Smooth muscle cell of the brain vasculature (primary cell): Measurements from ENCODE around the gene JAZF1.

Experiments
- DNase-seq: peaks from one replicate; pipeline ENCODE4 v3.0.0-alpha.2; 2012; ENCODE audit warnings: low read depth, low spot score

Gene JAZF1

DNA sequence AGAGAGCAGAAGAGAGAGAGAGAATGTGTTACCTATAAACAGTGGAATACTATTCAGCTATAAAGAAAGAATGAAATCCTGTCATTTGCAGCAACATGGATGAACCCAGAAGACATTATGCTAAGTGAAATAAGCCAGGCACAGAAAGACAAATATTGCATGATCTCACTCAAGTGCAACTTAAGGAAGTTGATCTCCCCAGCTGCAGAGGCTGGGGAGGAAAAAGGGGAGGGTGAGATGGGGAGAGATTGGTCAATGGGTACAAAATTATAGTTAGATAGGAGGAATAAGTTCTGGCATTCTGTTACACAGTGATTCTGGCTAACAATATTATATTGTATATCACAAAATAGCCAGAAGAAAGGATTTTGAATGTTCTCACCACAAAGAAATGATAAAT lies 11.2 kb upstream of the JAZF1 start:
- no peak for DNase-seq

DNA sequence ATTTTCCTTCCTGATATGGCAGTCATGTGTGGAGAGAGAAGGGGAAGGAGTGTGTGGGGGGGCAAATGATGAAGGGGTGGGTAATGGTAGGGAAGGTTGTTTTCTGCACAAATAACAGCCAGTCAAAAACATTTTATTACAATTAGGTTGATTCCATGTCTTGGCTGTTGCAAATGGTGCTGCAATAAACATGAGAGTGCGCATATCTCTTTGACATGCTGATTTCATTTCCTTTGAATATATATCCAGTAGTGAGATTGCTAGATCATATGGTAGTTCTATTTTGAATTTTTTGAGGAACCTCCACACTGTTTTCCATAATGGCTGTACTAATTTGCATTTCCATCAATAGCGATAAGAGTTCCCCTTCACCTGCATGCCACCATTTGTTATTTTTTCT lies 10.6 kb upstream of the JAZF1 start:
- DNase-seq: no peak

DNA sequence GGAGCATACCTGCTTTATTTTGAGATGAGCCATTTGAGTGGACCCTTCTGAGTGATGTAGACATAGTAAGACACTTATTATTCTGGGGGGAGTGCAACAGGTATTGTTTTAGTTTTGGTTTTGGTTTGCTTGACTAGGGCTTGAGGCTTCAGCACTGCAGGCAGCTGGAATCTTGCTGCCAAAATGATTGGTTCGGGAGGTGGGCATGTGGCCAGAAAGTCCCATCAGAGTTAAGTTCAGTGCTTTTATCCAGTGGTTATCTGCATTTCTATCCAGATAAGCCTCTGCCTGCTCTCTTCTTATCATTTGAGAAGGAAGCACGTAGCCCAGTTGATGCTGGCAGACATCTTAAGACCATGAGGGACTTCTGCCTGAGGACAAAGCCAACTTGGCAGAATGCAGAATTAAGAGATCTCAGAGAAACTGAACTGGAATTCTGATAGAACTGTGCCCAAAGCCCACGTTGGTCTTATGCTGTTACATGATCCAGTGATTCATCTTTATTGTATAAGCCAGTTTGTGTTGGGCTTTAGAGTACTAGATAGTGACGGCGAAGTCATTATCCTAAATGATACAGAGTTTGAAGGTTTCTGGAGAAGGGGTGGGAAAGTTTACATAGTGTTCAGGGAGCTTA lies 9.6 kb upstream of the JAZF1 start:
- no peak for DNase-seq

DNA sequence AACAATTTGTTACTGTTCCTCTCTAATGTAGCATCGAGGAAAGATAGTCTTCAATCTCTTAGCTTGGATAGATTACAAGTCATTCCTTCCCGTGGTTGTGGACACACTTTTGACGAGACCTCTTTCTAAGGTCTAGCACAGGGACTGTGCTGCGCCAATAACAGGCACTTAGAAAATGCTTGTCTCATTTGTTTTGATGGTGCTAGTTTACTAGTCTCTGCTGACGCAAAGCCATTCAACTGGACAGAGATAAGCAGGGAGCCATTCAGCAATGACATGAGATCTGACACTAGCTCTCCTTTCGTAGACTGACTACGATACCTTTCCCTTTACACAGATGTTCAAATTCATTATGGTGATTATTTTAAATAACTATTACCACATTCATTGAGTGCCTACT lies 6.4 kb upstream of the JAZF1 start:
- DNase-seq: no peak

DNA sequence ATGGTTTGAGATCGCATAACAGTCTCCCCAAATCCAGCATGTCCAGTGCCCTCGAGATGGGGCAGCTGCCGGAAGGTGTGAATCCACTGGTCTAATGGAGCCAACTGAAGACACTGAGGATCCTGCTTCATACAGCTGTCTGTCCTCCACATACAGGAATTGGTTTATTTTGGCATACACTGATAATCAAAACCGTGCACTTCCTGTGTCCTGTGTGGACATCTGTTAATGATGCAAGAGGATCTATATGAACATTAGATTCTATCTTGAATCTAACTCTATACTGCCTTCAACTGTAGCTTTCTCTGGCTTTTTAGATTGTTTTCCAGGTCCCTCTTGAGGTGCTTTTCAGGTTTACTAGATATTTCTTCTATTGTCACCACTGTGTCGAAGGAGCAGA lies 3.0 kb upstream of the JAZF1 start:
- DNase-seq: no peak

DNA sequence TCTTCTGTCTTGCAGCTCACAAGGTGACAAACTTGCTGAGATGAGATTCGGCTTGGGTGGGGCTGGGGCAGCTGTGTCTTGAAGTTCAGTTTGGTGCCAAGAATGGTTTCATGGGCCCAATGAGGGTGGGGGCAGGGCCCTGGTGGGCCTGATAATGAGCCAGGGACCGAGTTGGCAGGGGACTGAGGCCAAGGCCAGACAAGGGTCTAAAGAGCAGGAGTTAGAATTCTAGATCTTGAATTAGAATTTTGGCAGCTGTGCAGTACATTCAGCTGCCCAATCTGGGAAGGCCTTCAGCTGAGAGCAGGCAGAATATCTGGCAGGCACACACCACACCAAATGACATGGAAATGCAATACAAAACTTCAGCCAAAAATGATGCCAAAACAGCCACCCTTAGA lies 1.5 kb upstream of the JAZF1 start:
- no peak for DNase-seq

DNA sequence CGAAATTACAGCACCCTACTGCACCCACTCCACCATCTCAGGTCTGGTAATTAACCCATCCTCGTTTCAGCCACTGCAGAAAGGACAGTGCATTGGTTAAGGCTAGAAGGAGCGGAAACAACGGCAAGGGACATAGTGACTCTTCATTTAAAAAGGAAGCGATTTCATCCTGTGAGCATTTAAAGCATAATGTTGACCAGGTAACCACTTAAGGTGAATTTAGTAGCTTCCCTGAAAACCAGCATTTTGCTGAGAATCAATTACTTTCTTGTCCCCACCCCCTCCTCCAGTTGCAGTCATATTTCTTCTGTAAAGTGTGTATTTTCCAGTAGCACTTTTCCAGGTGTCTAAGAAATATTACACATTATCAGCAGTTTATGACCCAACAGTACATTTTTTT lies 821 bp upstream of the JAZF1 start:
- no peak for DNase-seq

DNA sequence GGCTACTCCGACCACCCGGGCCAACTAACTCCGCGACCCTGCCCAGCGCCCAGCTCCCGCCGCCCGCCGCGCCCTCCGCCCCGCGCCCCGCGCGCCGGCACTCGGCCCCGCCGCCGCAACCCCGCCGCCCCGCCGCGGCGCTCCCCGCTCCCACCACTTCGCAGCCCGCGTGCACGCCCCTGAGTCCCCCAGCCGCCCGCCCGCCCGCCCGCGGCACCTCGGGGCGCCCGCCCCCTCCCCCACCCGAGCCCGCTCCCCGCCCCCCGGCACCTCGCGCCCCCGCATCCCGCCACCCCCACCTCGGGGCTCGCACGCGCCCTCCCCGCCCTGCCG lies 598 bp downstream of the JAZF1 start:
- DNase-seq: no peak

DNA sequence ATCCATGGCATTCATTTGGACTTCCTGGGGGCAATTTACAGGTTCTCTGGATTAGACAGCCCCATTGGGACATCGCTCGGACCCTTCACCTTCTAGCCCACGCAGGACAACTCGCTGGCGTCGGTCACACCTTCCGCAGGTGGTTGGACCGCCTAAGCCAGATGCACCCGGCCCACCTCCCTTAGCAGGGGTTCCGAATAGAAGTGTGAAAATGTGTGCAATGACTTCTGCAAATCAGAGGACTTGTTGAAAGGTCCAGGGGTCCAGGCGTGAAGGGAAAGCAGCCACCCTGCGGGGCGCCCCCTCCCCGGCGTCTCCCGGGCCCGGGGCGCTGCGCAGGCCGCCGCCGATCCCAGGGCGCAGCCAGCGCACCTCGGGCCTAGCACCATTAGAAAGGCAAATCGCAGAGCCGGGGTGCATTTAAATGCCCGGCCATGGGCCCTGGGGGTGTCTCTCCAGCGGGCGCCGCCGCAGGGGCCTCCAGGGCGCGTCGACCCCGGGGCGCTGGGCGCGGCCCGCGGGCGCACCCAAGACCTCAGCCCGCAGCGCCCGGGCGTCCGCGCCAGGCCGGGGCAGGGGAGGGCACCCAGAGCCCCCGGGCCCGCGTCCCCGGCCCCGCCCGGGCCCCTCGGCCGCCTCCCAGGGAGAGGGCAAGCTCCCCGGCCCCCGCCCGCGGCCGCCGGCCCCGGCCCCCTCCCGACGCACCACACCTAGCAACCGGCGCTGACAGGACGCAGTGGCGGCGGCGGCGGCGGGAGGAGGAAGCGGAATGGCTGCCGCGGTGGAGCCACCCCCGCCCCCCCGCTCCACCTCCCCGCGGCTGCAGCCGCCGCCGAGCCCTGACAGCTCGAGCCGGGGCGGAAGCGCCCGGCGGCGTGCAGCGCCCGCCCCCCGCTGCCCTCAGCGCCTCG lies 1.2 kb downstream of the JAZF1 start:
- no peak for DNase-seq

DNA sequence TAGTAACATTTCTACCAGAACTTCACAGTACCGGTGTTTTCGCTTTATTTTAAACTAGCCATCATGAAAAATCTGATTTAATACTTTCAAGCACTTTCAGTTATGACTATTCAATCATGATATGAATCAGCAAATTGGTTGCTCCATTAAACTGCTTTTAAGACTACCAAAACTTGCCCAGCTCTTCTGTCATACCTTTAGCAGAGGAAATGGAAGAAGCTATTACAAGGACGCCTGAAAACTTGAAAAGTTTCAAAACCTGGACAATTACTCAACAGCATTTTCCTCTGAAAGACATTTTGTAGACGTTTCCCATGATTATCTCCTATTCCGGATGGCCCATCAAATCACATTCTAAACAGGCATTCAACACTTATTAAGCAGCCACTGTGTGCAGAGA lies 2.0 kb downstream of the JAZF1 start:
- no peak for DNase-seq

DNA sequence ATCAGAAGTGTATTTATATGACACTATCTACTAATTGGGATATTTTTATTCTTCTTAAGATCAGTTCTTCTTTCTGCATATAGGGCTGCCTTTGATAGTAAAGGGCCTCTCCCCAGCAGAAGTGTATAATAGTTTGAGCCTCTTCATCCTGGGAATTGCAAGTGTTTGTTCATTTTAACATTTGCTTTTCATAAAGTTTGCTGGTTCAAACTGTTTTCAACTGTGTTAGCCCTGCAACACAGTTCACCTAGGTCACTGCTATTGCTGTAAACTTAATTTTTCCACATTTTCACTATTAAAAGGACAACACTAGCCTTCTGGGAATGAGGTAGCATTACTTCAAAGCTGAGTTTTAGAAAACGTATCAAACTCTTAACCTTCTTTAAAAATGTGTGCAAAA lies 2.8 kb downstream of the JAZF1 start:
- no peak for DNase-seq

DNA sequence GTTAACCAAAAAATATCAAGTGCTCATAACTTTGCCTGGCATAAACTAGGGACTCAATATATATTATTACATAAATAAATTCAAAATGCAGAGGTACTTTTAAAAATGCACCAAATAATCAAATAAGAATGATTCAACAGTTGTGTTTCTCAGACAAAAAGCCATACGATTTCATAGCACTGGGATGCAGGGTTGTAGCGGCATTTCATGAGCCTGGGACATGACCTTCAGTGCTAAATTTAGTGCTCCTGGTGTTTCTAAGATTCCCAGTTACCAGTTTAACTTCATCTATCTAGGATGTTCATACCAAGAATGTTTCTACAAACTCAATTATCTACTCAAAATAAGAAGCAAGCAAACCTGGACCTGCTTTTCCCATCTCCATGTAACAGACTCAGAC lies 4.0 kb downstream of the JAZF1 start:
- DNase-seq: no peak

DNA sequence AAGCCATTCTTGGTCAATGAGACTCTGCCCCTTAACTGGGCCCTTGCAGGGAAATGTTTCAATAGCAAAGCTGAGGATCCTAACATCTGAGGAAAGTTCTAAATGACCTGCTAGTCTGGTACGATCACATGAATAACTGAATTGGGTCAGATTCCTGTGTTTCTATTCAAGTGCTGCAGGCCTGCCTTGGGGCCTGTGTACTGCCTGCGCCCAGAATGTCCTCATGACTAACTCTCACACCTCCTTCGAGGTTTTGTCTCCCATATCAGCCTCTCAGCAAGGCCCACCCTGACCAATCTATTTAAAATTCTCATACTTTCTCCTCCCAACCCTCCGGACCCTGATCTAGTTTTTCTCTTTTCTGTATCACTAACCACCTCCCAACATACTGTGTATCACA lies 4.4 kb downstream of the JAZF1 start:
- no peak for DNase-seq

DNA sequence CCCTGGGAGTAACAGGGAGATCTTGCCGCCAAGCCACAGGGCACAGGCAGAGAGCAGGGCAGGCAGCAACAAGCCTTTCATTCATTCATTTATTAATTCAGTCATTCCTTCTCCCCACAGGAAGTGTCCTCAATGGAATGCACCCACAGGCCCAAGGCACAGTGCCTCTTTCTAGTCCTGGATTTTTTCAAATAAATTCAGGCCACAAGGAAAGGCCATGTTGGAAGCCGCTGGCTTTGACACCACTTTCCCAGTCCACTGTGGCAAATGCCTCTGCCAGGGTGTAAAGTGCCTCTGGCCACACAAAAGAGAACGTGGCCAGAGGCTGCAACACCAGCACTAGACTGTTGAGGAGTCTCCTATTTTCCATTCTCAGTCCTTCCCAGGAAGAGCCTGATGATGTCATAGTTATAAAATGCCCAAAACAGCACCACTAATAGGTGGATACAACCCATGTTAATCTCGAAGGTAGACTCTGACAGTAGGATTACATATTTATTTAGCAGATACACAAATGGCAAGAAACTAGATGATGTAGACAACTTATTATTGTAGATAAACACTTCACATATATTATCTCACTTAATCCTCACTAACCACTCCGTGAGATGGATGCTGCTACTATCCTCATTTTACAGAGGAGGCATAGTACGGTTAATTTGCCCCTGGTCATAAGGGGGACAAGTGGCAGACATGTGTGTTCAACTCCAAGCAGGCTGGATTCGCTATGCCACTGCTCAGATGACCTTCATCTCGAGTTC lies 5.5 kb downstream of the JAZF1 start:
- no peak for DNase-seq

DNA sequence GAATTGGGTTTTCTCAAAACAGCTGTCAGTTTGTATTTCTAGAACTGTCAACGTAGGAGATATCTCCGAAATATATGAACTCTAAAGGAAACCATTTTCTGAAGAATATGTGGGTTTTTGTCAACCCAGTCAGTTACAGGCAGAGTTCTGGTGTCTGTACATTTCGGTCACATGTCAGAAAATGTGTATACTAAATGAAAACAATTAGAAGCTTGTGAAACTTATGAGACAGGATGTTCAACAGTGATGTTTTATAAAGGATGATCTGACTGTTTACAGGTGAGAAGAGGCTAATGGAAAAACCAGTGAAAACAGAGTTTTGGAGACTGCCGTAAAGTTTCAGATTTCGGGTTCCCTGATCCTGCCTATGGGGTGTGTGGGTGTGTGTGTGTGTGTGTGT lies 6.2 kb downstream of the JAZF1 start:
- DNase-seq: no peak

DNA sequence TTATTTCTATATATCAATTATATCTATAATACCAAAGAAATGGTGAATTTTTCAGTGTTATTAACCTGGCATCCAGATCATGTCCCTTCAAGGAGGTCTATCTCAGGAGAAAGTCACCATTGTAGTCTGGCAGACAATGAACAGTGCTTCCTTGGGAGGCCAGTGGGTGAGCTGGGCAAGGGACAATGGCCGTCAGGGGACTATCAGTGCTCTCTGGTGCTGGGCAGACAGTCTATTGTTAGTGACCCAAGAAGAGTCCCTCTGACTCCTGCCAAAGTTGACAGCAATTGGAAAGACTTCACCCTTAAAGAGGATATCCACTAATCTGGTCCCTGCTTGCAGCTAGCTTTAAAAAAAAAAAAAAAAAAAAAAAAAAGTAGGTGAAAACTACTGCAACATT lies 7.1 kb downstream of the JAZF1 start:
- no peak for DNase-seq

DNA sequence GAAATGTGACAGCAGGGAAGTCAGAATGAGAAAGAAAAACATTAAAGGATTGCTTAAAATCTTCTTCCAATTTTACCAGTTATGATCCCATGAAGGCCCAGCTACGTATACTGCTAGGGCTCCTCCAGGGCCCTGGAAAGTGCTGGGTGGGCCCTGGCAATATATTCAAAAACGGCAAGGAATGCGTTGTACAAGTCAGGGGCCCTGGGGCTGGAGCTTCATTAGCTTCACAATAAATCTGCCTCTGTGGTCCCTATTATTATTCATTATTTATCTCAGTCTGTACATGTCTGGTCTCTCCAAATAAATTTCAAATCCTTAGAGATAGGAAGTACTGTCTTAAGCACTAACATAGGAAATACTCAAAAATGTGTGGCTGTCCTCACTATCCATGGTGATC lies 7.6 kb downstream of the JAZF1 start:
- no peak for DNase-seq

DNA sequence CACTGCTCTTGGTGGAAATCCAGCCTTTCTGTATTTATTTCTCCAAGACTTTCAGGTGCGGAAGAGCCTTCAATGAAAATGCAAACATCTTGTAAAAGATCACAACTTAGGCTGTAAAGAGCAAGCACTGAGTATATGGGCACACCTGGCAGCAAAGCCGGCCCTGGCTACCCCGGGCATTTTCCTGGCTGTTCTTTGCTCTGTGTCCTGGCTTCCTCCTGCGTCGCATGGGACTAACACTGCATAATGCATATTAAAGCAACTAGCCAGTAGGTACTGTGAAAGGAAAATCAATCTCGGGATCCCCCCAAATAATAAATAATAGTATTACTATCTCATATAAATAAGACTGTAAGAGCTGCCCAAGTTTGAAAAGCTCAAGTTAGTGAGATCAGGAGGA lies 9.9 kb downstream of the JAZF1 start:
- no peak for DNase-seq

DNA sequence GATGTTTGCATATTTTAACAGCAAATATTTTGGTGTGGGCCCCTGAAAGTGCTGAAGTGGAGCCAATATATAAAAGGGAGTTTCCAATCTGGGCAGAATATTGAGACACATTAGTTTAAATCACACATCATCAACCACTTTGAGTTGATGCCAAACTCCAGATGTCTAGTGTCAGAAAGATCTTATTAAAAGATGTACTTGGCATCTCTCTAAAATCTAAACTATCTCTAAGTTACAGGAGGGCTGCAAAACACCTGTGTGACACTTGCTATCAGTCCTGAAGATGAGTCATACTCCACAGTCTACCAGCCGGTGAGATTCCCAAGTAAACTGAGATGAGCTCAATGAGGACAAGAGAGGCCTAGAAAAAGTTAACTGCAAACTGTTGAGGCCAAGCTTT lies 11.4 kb downstream of the JAZF1 start:
- no peak for DNase-seq

DNA sequence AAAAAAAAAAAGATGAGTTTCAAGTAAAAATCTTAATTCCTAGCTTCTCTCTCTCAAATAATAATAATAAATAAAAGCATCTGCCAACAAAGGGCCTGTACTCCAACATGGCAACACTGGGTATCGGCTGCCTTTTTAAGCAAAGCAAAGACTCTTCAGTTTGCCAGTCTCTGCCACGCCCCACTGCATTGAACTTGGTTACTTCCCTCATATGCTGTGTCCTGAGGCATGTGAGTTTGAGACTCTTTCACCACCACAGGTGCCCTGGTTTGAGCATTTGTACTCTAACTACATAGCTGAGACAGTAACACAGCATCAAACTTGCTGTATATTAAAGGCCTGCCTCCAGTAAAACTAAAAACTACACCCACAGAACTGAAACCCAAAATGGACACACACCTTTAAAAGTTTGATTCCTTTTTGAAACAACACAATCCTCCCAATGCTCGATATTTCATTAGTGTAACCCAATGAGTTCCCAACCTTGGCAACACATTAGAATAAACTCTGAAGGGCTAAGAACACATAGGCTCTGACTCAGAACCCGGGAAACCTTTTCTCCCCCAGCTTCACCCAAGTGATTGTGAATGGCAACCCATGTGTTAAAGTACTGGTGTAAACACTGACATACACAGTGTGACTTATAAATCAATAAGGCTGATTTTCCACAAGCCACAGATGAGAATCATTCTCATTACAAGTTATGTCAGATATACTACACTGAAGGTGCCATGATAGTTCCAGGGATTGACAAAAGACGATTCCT lies 12.0 kb downstream of the JAZF1 start:
- no peak for DNase-seq

DNA sequence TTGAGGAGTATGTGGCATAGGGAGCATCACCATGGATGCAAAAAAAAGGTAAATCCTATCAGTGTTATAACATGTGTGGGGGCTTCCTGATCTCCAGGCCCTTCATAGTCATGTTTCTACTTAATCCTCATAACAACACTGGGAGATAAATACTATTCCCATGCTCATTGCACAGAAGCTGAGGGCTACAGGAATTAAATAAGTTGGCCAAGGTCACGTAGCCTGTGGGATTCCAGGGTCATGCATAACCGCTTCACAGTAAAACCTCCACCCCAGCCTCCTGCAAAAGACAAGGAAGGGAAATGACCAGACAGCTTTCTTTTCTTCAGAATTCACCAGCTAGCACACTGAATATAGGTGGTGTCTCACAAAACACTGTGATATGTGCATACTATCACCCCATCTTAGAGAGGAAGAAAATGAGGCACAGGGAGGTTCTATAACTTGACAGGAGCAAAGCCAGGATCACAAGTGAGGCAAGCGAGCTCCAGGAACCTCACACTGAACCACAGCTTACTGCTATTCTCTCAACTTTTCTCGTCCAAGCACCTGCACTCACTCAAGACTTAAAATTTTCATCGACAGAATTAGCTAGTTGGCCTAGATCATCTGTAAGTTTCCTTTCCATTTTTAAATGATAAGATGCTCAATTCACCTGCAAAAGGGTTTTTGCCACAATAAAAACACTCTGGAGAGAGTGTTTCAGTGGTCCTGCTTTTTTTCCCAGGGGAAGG lies 13.4 kb downstream of the JAZF1 start:
- DNase-seq: no peak
